ENCODE measurements around the gene PDE1A. TPM values are rescaled to one million over a fixed set of nuclear protein-coding genes. Genes with fewer than 3 reads are reported as not detected.

Gene PDE1A
- polyA plus RNA-seq, 1 of the 3 experiments (the other 2 are of a cell fraction), result 0.08 TPM

DNA sequence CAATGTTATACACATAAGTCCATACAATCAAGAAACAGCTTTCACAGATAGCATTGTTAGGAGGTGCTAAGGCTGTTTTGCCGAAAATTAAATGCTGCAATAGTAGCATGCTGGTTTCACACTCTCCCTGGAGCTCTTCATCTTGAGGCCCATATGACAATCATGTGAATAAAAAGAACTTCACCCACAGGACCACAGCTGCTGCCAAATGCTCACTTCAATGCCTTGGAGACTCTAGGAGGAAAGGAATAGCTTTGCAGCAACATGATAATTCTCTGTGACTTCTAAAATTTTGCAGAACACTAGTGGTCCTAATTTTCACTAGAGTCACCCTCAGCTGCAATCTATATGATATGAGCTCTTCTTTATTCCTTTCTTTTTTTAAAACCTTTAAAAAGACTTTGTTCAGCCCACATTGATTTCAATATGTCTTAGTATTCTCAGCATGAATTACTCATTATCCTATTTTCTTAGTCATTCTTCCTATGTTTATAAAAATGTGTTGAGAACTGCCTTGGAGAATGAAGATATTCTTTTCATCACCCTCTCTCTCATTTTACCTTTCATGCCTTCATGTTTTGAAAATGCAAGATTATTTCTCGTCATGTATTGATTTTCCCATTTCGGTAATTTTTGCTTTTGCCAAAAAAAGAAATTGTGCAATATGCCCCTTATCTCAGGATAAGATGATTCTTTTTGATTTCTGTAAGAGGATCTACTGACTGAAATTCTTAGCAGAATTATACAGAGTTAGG lies 108.2 kb downstream of the PDE1A start:
- Histone ChIP-seq H3F3A (replicated peaks; ENCODE audit: insufficient read depth) (no peaks in the 10 kb centered on the region), H3K36me3 (replicated peaks in 1 of 2; ENCODE audit: control insufficient read depth in 1 of 2, insufficient read depth in 2 of 2, low read length in 1 of 2) (no peaks in the 10 kb centered on the region), H3K4me1 (ENCODE audit: control insufficient read depth in 1 of 2, insufficient read depth in 2 of 2, low read depth in 1 of 2, low read length in 1 of 2) (peaks cover 2 to 8% of the 10 kb centered on the region in 2 experiments; a peak in 2 of 4 replicates), H4K20me1 (ENCODE audit: insufficient read depth) (no peaks in the 10 kb centered on the region), H3K9me2 (no peaks in the 10 kb centered on the region), H3K27ac (ENCODE audit: low read depth in 2 of 2, low read length in 1 of 2) (no peak overlapping the region), H2AFZ (ENCODE audit: low read depth) (no peak overlapping the region), H3K9ac (no peak overlapping the region), H3K9me3 (0 out of 2 replicates have a peak, but pooled peaks cover 3% of the 10 kb centered on the region), H3K79me2 (ENCODE audit: insufficient read depth) (no peaks in the 10 kb centered on the region), H3K4me3 (ENCODE audit: low read depth in 2 of 2, low read length in 1 of 2) (no peak overlapping the region), H3K27me3 (ENCODE audit: insufficient read depth) (no peaks in the 10 kb centered on the region), H3K4me2 (no peak overlapping the region)
- POLR2A ChIA-PET, result interaction anchor here (0.6 kb wide), 1 partner anchor 353 kb away, joined by 3 read pairs; no protein-coding TSS in a partner anchor
- TF ChIP-seq, protein P1, sequence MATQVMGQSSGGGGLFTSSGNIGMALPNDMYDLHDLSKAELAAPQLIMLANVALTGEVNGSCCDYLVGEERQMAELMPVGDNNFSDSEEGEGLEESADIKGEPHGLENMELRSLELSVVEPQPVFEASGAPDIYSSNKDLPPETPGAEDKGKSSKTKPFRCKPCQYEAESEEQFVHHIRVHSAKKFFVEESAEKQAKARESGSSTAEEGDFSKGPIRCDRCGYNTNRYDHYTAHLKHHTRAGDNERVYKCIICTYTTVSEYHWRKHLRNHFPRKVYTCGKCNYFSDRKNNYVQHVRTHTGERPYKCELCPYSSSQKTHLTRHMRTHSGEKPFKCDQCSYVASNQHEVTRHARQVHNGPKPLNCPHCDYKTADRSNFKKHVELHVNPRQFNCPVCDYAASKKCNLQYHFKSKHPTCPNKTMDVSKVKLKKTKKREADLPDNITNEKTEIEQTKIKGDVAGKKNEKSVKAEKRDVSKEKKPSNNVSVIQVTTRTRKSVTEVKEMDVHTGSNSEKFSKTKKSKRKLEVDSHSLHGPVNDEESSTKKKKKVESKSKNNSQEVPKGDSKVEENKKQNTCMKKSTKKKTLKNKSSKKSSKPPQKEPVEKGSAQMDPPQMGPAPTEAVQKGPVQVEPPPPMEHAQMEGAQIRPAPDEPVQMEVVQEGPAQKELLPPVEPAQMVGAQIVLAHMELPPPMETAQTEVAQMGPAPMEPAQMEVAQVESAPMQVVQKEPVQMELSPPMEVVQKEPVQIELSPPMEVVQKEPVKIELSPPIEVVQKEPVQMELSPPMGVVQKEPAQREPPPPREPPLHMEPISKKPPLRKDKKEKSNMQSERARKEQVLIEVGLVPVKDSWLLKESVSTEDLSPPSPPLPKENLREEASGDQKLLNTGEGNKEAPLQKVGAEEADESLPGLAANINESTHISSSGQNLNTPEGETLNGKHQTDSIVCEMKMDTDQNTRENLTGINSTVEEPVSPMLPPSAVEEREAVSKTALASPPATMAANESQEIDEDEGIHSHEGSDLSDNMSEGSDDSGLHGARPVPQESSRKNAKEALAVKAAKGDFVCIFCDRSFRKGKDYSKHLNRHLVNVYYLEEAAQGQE (IDR thresholded peaks at IDR 0.05; ENCODE audit: low read depth, low read length), result no peak
- TF ChIP-seq, protein P2, sequence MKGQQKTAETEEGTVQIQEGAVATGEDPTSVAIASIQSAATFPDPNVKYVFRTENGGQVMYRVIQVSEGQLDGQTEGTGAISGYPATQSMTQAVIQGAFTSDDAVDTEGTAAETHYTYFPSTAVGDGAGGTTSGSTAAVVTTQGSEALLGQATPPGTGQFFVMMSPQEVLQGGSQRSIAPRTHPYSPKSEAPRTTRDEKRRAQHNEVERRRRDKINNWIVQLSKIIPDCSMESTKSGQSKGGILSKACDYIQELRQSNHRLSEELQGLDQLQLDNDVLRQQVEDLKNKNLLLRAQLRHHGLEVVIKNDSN (IDR thresholded peaks at IDR 0.05; ENCODE audit: borderline replicate concordance, low read depth), result no peak
- TF ChIP-seq NFIC (IDR thresholded peaks at IDR 0.05; ENCODE audit: borderline replicate concordance) (no peak), RFX5 (IDR thresholded peaks at IDR 0.05; ENCODE audit: low read length) (no peak), MEF2A (IDR thresholded peaks at IDR 0.05; ENCODE audit: borderline replicate concordance, low read depth) (no peak), RCOR1 (IDR thresholded peaks at IDR 0.05; ENCODE audit: low read length) (no peak), JUND (IDR thresholded peaks at IDR 0.05) (no peak), GATA2 (CRISPR knock-in tag; IDR thresholded peaks at IDR 0.05) (no peak), RXRA (IDR thresholded peaks at IDR 0.05; ENCODE audit: borderline replicate concordance, low read depth) (no peak)
- TF ChIP-seq, protein P3, sequence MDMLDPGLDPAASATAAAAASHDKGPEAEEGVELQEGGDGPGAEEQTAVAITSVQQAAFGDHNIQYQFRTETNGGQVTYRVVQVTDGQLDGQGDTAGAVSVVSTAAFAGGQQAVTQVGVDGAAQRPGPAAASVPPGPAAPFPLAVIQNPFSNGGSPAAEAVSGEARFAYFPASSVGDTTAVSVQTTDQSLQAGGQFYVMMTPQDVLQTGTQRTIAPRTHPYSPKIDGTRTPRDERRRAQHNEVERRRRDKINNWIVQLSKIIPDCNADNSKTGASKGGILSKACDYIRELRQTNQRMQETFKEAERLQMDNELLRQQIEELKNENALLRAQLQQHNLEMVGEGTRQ (IDR thresholded peaks at IDR 0.05; ENCODE audit: borderline replicate concordance, low read depth, low read length), result no peak
- TF ChIP-seq, protein P4, sequence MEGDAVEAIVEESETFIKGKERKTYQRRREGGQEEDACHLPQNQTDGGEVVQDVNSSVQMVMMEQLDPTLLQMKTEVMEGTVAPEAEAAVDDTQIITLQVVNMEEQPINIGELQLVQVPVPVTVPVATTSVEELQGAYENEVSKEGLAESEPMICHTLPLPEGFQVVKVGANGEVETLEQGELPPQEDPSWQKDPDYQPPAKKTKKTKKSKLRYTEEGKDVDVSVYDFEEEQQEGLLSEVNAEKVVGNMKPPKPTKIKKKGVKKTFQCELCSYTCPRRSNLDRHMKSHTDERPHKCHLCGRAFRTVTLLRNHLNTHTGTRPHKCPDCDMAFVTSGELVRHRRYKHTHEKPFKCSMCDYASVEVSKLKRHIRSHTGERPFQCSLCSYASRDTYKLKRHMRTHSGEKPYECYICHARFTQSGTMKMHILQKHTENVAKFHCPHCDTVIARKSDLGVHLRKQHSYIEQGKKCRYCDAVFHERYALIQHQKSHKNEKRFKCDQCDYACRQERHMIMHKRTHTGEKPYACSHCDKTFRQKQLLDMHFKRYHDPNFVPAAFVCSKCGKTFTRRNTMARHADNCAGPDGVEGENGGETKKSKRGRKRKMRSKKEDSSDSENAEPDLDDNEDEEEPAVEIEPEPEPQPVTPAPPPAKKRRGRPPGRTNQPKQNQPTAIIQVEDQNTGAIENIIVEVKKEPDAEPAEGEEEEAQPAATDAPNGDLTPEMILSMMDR (IDR thresholded peaks at IDR 0.05), result no peak
- TF ChIP-seq, protein P5, sequence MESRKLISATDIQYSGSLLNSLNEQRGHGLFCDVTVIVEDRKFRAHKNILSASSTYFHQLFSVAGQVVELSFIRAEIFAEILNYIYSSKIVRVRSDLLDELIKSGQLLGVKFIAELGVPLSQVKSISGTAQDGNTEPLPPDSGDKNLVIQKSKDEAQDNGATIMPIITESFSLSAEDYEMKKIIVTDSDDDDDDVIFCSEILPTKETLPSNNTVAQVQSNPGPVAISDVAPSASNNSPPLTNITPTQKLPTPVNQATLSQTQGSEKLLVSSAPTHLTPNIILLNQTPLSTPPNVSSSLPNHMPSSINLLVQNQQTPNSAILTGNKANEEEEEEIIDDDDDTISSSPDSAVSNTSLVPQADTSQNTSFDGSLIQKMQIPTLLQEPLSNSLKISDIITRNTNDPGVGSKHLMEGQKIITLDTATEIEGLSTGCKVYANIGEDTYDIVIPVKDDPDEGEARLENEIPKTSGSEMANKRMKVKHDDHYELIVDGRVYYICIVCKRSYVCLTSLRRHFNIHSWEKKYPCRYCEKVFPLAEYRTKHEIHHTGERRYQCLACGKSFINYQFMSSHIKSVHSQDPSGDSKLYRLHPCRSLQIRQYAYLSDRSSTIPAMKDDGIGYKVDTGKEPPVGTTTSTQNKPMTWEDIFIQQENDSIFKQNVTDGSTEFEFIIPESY (IDR thresholded peaks at IDR 0.05; ENCODE audit: borderline replicate concordance, low read depth), result no peak
- no peak for DNase-seq
- WGBS (ENCODE audit: low lambda C conversion rate), result 89% methylated on average over 3 of the region's 3 CpGs
- CTCF ChIA-PET, result no interaction called here

Data from SK-N-SH (cell line).